HG03135 (cell line): Measurements from ENCODE around the gene NUDT8.
A peak's percentile ranks its signal among the peaks of the same experiment; 100 is the strongest.
"Not testable (repeated sequence)": the region's sequence is repeated elsewhere in the genome, so short reads cannot be mapped to it uniquely, and the experiment has no call there.

ENCODE experiments used
- ATAC-seq: cut with Tn5 transposase; IDR thresholded peaks from one replicate; pipeline ENCODE4 v1.9.1; 2021; ENCODE audit warnings: mild to moderate bottlenecking, moderate library complexity; ENCODE audit not compliant: unreplicated experiment

The NUDT8 gene

GRCh38 chr11:67596753-67597300, 32.9 kb downstream of the NUDT8 start:
- ATAC-seq, result no peak

- no peak for ATAC-seq
Measured at GRCh38 chr11:67594480-67594879, 35.3 kb downstream of the NUDT8 start.

DNA sequence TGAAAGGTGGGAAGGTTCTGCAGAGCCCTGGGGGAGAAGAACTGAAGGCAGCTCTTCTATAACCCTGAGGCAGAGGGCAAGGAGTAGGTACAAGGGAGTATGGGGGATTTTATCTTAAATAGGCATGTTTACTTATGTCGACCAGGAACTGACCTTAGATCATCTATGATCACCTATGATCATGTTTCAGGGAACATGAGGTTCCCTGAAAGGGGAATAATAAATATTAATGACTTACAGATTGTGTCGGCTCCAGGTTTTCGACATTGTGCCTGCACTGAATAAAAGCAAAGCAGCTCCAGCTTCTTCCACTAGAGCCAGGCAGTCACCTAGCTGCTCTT, 36.2 kb downstream of the NUDT8 start:
- no peak for ATAC-seq

- ATAC-seq, result no peak
Measured at GRCh38 chr11:67592880-67593564, 36.7 kb downstream of the NUDT8 start.

DNA sequence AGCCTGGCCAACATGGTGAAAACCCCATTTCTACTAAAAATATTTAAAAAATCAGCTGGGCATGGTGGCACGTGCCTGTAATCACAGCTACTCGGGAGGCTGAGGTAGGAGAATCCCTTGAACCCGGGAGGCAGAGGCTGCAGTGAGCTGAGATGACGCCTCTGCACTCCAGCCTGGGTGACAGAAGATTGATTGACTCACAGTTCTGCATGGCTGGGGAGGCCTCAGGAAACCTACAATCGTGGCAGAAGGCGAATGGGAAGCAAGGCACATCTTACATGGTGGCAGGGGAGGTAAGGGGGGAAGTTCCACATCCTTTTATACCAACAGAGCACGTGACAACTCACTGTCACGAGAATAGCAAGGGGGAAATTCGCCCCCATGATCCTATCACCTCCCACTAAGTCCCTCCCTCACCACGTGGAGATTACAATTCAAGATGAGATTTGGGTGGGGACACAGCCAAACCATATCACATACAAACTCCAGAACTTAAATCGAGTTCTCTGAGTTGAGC, 40.8 kb downstream of the NUDT8 start:
- ATAC-seq, result not testable (repeated sequence)

GRCh38 chr11:67588136-67588503, 41.6 kb downstream of the NUDT8 start:
- peak; percentile 21 for ATAC-seq

DNA sequence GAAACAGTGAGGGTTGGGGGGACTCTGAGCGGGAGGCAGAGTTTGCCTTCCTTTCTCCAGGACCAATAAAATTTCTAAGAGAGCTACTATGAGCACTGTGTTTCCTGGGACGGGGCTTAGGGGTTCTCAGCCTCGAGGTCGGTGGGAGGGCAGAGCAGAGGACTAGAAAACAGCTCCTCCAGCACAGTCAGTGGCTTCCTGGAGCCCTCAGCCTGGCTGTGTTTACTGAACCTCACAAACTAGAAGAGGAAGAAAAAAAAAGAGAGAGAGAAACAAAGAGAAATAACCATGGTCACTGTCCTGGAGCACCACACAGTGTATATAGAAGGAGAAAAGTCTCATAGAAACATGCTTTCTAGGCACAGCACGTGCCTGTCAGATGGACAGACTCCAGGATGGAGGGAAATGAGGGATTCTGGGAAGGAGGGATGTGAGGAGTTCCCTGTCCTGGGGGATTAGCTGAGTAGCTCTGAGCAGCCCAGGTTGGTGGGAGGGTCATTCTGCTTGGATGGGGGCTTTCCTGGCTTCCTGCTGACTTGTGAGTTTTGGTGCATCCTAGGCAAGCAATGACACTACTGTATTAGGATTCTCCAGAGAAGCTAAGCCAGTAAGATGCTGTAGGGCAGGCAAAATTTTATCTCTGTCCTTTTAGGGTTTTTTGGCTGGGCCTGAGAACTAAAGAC, 43.0 kb downstream of the NUDT8 start:
- ATAC-seq, result no peak

- ATAC-seq, result no peak
Measured at GRCh38 chr11:67585911-67586310, 43.8 kb downstream of the NUDT8 start.

DNA sequence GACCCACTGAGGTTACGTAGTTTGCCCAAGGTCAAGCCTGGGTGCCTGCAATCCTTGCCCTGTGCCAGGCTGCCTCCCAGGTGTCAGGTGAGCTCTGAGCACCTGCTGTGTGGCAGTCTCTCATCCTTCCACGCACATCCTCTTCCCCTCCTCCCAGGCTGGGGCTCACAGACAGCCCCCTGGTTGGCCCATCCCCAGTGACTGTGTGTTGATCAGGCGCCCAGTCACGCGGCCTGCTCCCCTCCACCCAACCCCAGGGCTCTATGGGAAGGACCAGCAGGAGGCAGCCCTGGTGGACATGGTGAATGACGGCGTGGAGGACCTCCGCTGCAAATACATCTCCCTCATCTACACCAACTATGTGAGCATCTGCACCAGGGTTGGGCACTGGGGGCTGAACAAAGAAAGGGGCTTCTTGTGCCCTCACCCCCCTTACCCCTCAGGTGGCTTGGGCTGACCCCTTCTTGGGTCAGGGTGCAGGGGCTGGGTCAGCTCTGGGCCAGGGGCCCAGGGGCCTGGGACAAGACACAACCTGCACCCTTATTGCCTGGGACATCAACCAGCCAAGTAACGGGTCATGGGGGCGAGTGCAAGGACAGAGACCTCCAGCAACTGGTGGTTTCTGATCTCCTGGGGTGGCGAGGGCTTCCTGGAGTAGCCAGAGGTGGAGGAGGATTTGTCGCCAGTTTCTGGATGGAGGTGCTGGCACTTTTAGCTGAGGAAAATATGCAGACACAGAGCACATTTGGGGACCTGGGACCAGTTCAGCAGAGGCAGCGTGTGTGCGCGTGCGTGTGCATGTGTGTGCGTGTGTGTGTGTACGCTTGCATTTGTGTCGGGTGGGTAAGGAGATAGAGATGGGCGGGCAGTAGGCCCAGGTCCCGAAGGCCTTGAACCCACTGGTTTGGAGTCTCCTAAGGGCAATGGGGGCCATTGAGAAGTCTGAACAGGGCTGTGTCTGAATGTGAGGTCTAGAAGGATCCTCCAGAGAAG, 44.6 kb downstream of the NUDT8 start:
- no peak for ATAC-seq

DNA sequence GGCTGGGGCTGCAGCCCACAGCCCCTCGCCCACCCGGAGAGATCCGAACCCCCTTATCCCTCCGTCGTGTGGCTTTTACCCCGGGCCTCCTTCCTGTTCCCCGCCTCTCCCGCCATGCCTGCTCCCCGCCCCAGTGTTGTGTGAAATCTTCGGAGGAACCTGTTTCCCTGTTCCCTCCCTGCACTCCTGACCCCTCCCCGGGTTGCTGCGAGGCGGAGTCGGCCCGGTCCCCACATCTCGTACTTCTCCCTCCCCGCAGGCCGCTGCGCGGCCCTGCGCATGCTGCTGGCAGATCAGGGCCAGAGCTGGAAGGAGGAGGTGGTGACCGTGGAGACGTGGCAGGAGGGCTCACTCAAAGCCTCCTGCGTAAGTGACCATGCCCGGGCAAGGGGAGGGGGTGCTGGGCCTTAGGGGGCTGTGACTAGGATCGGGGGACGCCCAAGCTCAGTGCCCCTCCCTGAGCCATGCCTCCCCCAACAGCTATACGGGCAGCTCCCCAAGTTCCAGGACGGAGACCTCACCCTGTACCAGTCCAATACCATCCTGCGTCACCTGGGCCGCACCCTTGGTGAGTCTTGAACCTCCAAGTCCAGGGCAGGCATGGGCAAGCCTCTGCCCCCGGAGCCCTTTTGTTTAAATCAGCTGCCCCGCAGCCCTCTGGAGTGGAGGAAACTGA, 45.4 kb downstream of the NUDT8 start:
- ATAC-seq, result no peak

DNA sequence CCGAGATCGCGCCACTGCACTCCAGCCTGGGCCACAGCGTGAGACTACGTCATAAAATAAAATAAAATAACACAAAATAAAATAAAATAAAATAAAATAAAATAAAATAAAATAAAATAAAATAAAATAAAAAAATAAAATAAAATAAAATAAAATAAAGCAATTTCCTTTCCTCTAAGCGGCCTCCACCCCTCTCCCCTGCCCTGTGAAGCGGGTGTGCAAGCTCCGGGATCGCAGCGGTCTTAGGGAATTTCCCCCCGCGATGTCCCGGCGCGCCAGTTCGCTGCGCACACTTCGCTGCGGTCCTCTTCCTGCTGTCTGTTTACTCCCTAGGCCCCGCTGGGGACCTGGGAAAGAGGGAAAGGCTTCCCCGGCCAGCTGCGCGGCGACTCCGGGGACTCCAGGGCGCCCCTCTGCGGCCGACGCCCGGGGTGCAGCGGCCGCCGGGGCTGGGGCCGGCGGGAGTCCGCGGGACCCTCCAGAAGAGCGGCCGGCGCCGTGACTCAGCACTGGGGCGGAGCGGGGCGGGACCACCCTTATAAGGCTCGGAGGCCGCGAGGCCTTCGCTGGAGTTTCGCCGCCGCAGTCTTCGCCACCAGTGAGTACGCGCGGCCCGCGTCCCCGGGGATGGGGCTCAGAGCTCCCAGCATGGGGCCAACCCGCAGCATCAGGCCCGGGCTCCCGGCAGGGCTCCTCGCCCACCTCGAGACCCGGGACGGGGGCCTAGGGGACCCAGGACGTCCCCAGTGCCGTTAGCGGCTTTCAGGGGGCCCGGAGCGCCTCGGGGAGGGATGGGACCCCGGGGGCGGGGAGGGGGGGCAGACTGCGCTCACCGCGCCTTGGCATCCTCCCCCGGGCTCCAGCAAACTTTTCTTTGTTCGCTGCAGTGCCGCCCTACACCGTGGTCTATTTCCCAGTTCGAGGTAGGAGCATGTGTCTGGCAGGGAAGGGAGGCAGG, 46.2 kb downstream of the NUDT8 start, which contains the start of gene GSTP1:
TSS of gene GSTP1 (plus strand) at position 566 of the 958 bp plus-strand sequence. CDS start at position 598, 32 bp downstream.
- ATAC-seq, result peak; percentile 71

- no peak for ATAC-seq
Measured at GRCh38 chr11:67582011-67582410, 47.7 kb downstream of the NUDT8 start.

DNA sequence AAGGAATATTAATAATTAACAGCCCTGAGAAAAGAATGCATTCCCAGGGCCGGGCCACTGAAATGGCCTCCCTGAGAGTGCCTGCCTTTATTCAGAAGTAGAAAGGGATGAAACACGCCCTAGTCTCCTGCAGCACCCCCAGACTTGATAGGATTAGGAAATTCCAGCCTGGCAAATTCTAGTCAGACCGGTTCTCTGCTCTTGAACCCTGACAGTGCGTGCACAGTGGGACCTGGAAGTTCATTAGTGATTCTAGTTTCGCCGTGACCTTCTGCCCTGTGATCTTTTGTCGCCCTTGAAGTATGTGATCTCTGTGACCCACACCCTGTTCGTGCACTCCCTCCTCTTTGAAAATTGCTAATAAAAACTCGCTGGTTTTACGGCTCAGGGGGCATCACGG, 48.3 kb downstream of the NUDT8 start:
- ATAC-seq, result no peak

DNA sequence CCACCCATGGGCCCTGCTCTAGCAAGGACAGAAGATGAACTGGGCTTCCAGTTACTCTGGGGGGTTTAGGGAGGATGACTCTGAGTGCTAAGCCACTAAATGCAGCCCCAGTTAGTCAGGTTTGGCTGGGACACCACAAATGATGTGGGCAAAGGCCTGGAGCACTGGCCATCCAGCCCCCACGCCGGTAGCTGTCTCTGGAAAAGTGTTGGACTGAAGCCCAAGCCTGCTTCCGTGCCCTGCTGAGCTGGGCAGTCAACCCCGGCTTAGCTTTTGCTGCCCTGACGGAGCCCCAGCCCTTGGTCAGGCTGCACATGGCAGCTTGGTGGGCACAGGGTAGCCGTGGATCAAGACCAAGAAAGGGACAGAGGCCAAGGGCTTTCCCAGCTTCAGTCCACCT, 51.8 kb downstream of the NUDT8 start:
- ATAC-seq, result no peak
